Ascending aorta (tissue), 2 donors: ENCODE data around the gene GTPBP2. TPM values are rescaled to one million over a fixed set of nuclear protein-coding genes. Genes with fewer than 3 reads are reported as not detected.
"Not testable (repeated sequence)": the region's sequence is repeated elsewhere in the genome, so short reads cannot be mapped to it uniquely, and the experiment has no call there.

Experiments used
- DNase-seq, 2 donors: peaks; one replicate each; pipeline ENCODE4 v3.0.0-alpha.2; 2019; ENCODE audit warnings: low spot score in 2 of 2
- H3K27ac ChIP-seq, 2 donors: fragments of 200-600 bp; sonication (generic); one replicate each; pipeline ENCODE4 v1.5.1; 2016 to 2017; ENCODE audit warnings: mild to moderate bottlenecking in 1 of 2
- H3K27me3 ChIP-seq: fragments of 200-600 bp; sonication (generic); one replicate; pipeline ENCODE4 v1.5.1; 2017
- H3K36me3 ChIP-seq, 2 donors: fragments of 200-600 bp; sonication (generic); one replicate each; pipeline ENCODE4 v1.5.1; 2016
- H3K4me1 ChIP-seq, 2 donors: fragments of 200-600 bp; sonication (generic); one replicate each; pipeline ENCODE4 v1.5.1; 2016 to 2017; ENCODE audit warnings: mild to moderate bottlenecking in 1 of 2
- H3K4me3 ChIP-seq, 2 donors: fragments of 200-600 bp; sonication (generic); one replicate each; pipeline ENCODE4 v1.5.1; 2016 to 2017; ENCODE audit warnings: mild to moderate bottlenecking in 1 of 2
- H3K9me3 ChIP-seq, 2 donors: fragments of 200-600 bp; sonication (generic); one replicate each; pipeline ENCODE4 v1.5.1; 2016
- intact Hi-C: fragments of 100-400 bp; cut with DNase I; formaldehyde crosslinking; loops from one replicate; pipeline ENCODE4 v1.15.1; 2023
- total RNA-seq: library from RNA; depleted of rRNA; stranded (reverse); fragments of >200 nt; gene quantifications from one replicate; pipeline ENCODE4 v1.1.0, GENCODE V29; 2016
- TF ChIP-seq, protein P1 (sequence below), 3 experiments: fragments of 200-600 bp in 2 of 3; fragments of 450-650 bp in 1 of 3; sonication (generic) in 2 of 3; IDR thresholded peaks; one replicate each; pipeline ENCODE4 v1.5.1; 2016 to 2019; ENCODE audit warnings: antibody characterized with exemption in 3 of 3, mild to moderate bottlenecking in 1 of 3, moderate library complexity in 1 of 3

The GTPBP2 gene
- total RNA-seq, 1 donor from 2014 or later: 30.7 TPM

DNA sequence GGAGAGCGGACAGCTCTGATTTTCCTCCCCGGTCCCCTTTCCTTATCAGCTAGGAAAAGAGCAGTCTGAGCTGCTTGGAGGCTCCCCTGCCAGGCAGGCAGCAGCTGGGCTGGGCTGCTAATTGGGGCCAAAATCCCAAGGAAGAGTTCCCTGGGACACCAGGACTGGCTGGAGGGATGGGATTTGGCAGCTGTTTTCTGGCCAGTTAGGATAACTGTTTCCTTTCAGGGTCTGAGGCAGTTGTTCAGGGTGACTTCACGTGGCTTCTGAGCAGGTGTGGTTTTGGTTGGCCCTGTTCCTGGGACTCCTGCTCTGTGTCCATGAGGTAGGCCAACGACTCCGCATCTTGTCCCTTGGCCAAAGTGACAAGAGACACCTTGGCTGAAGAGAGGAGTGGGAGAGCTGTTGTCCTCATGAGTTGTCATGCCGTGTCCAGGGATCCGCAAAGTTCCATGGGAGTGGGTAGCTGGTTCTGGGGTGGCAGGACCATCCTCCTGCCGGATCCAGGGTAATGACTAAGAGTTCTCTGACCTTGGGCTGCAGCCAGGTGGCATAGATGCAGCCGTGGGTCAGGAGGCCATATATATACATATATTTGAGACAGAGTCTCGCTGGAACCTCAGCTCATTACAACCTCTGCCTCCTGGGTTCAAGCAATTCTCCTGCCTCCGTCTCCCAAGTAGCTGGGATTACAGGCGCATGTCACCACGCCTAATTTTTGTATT, 37.3 kb upstream of the GTPBP2 start:
- Histone ChIP-seq H3K4me1 (peaks cover 22 to 29% of the 10 kb centered on the region in 2 donors), H3K27me3 (no peaks in the 10 kb centered on the region), H3K36me3 (peaks cover 4 to 7% of the 10 kb centered on the region in 2 donors), H3K4me3 (no peak overlapping the region), H3K27ac (no peak overlapping the region), H3K9me3 (no peaks in the 10 kb centered on the region)
- intact Hi-C loops: no loop called here
- TF ChIP-seq, protein P1, sequence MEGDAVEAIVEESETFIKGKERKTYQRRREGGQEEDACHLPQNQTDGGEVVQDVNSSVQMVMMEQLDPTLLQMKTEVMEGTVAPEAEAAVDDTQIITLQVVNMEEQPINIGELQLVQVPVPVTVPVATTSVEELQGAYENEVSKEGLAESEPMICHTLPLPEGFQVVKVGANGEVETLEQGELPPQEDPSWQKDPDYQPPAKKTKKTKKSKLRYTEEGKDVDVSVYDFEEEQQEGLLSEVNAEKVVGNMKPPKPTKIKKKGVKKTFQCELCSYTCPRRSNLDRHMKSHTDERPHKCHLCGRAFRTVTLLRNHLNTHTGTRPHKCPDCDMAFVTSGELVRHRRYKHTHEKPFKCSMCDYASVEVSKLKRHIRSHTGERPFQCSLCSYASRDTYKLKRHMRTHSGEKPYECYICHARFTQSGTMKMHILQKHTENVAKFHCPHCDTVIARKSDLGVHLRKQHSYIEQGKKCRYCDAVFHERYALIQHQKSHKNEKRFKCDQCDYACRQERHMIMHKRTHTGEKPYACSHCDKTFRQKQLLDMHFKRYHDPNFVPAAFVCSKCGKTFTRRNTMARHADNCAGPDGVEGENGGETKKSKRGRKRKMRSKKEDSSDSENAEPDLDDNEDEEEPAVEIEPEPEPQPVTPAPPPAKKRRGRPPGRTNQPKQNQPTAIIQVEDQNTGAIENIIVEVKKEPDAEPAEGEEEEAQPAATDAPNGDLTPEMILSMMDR (IDR thresholded peaks at IDR 0.05): no peak
- DNase-seq: no peak

DNA sequence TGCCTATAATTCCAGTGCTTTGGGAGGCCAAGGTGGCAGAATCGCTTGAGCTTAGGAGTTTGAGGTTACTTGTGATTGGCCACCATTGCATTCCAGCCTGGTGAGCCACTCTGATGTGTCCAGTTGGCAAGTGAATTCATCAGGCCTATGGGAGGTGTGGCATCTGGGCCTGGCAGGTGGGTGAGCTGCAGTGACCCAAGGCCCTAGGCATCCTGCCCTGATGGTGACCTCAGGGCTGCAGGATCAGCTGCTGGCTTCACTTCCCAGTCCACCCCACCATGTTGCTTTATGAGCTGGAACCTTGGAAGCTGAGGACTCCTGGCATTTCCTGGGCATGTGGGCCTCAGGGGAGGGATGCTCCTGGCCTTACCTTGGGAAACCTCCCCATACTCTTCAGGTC, 36.3 kb upstream of the GTPBP2 start:
- Histone ChIP-seq H3K36me3 (no peaks in the 10 kb centered on the region), H3K9me3 (no peaks in the 10 kb centered on the region), H3K27me3 (no peaks in the 10 kb centered on the region), H3K4me3 (no peak overlapping the region), H3K4me1 (peaks cover 22 to 29% of the 10 kb centered on the region in 2 donors), H3K27ac (no peak overlapping the region)
- intact Hi-C loops: no loop called here
- TF ChIP-seq, protein P1 (IDR thresholded peaks at IDR 0.05): no peak
- DNase-seq: no peak

DNA sequence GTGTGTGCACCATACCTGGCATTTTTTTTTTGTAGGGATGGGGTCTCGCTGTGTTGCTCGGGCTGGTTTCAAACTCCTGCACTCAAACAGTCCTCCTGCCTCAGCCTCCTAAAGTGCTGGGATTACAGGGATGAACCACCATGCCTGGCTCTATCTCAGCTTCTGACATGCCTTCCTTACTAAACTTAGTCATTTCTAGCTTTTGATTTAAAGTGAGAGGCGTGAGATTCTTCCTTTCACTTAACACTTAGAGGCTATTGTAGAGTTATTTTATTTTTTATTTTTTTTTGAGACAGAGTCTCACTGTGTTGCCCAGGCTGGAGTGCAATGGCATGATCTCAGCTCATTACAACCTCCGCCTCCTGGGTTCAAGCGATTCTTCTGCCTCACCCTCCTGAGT, 33.9 kb upstream of the GTPBP2 start:
- H3K27me3 ChIP-seq, H3K36me3 ChIP-seq, H3K4me1 ChIP-seq, intact Hi-C loops, H3K27ac ChIP-seq, H3K9me3 ChIP-seq, DNase-seq, H3K4me3 ChIP-seq: not testable (repeated sequence)

DNA sequence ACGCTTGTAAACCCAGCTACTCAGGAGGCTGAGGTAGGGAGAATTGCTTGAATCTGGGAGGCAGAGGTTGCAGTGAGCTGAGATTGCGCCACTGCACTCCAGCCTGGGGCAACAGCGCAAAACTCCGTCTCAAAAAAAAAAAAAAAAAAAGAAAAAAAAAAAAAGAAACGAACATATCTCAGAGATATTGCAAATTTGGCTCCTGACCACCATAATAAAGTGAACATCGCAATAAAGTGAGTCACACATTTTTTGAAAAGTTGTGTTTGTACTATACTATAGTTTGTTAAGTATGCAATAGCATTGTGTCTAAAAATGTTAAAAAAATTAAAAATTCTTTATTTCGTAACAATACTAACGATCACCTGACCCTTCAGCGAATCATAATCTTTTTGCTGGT, 29.1 kb upstream of the GTPBP2 start:
- H3K4me3 ChIP-seq: no peak overlapping the region
- TF ChIP-seq, protein P1 (IDR thresholded peaks at IDR 0.05): no peak
- H3K27me3 ChIP-seq: no peaks in the 10 kb centered on the region
- intact Hi-C loops: no loop called here
- no peak for DNase-seq
- no peaks in the 10 kb centered on the region for H3K9me3 ChIP-seq
- no peaks in the 10 kb centered on the region for H3K36me3 ChIP-seq
- no peaks in the 10 kb centered on the region for H3K4me1 ChIP-seq
- H3K27ac ChIP-seq: no peak overlapping the region

DNA sequence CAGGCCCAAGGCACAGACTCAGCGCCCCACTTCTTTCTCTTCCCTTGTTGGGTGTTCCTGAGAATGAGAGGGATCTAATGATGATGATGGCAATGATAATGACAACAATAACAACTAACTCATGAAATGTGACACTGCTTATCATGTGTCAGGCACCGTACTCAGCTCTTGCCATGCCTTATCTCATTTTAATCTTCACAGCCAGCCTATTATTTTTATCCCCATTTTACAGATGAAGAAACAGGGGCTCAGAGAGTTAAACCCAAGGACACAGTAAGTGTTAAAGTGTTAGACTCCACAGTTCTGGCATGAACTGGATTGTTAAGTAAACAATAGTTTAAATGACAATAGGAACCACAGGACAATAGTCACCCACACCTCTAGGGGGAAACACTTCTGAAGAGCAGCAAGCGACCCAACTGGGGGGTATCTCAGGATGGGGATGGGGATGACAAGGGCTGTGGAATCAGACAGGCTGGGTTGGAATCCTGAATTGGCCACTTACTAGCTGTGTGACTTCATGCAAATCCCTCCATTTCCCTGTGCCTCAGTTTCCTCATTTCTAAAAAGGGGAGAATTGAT, 28.2 kb upstream of the GTPBP2 start:
- H3K9me3 ChIP-seq: no peaks in the 10 kb centered on the region
- TF ChIP-seq, protein P1 (IDR thresholded peaks at IDR 0.05): no peak
- DNase-seq: no peak
- intact Hi-C loops: no loop called here
- no peak overlapping the region for H3K27ac ChIP-seq
- no peak overlapping the region for H3K4me3 ChIP-seq
- H3K27me3 ChIP-seq: no peaks in the 10 kb centered on the region
- no peaks in the 10 kb centered on the region for H3K36me3 ChIP-seq
- H3K4me1 ChIP-seq: no peaks in the 10 kb centered on the region

DNA sequence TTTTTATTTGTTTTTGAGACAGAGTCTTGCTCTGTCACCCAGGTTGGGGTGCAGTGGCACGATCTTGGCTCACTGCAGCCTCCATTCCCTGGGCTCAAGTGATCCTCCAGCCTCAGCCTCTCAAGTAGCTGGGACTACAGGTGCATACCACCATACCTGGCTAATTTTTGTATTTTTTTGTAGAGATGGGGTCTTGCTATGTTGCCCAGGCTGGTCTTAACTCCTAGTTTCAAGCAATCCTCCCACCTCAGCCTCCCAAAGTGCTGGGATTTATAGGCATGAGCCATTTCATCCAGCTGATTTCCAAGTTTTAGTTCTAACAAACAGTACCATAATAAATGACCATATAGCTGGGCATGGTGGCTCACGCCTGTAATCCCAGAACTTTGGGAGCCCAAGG, 23.8 kb upstream of the GTPBP2 start:
- H3K4me1 ChIP-seq, H3K36me3 ChIP-seq, H3K4me3 ChIP-seq, H3K27ac ChIP-seq, H3K27me3 ChIP-seq, H3K9me3 ChIP-seq, DNase-seq, intact Hi-C loops: not testable (repeated sequence)
